HG02798 (cell line): ENCODE data around the gene NAGPA.
A peak's percentile ranks its signal among the peaks of the same experiment; 100 is the strongest.
"Not testable (repeated sequence)": the region's sequence is repeated elsewhere in the genome, so short reads cannot be mapped to it uniquely, and the experiment has no call there.

ENCODE experiments used
- ATAC-seq: cut with Tn5 transposase; IDR thresholded peaks from one replicate; pipeline ENCODE4 v1.9.1; 2021; ENCODE audit warnings: mild to moderate bottlenecking; ENCODE audit not compliant: unreplicated experiment, poor library complexity

NAGPA gene

DNA sequence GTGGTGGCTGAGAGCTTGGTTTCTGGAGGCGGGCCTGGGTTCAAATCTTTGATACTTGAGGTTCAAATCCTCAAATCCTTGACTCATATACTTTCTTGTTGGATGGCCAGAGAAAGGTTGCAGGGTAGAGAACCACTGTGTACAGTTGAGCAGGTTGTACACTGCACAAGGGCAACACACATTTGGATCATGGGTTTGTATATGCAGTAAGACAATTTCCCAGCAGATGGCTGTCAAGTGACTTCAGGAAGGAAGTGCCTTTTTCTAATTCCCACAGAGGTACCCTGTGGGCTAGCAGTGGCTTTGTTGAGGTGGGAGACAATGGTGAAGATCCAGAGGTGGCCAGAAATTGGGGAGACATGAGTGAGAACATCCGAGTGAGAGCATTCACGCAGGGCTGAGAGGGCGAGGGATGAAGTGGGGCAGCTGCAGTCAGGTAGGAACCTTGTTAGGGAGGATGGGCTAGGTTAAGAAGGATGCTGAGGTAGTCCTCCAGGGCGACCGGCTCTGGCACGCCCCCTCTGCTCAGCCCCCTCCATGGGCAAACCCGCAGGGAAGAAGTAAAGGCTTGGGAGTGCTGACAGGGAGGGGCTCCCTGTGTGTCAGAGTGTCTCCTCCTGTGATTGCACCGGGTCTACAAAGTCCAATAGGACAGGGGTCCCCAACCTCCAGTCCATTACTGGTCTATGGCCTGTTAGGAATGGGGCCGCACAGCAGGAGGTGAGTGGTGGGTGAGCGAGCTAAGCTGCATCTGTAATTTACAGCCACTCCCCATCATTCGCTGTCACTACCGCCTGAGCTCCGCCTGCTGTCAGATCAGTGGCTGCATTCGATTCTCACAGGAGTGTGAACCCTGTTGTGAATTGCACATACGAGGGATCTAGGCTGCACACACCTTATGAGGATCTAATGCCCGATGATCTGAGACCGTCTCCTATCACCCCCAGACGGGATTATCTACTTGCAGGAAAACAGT, 29.3 kb upstream of the NAGPA start:
- ATAC-seq = no peak

DNA sequence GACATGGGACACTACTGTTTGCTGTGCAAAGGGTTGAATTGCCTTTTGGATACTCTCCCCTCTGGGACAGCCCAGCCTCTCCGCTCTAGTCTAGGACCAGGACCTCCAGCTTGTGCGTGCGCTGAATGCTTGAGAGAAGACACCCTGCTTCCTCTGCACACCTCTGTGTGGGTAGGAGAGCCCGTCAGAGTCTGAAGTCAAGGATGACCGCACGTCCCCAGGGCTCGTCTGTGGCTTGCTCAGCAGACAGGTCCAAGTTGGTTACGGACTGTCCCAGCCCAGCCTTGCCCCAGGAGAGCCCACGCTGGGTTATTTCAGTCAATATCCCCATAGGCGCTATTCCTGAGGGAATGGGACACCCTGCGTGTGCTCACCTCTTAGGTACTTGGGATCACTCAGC, 28.3 kb upstream of the NAGPA start:
- peak; percentile 63 for ATAC-seq

DNA sequence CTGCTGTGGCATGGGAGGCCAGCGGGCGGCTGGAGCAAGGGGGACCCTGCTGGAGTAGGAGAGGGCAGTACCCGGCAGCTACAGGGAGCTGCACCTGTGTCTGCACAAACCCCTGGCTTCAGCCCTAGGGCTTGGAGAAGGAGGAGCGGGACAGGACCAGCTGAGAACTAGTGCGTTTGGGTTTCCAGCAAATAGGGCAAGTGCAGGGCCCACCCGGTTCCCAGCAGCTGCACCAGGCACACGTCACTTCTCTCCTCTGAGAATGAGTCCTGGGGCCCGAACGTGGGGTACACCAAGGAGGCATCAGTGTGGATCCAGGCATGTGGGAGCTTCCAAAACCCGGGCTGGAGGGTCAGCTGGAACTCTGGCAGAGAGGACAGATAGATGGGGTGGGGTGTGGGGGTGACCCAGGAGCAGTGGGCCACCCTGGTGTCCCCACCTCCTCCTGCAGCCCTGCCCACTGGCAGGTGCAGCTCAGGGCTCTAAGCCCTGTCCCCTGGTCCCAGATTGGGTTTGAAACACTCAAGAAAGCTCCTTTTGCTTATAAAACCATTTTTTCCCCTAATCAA, 26.4 kb upstream of the NAGPA start:
- ATAC-seq = no peak

DNA sequence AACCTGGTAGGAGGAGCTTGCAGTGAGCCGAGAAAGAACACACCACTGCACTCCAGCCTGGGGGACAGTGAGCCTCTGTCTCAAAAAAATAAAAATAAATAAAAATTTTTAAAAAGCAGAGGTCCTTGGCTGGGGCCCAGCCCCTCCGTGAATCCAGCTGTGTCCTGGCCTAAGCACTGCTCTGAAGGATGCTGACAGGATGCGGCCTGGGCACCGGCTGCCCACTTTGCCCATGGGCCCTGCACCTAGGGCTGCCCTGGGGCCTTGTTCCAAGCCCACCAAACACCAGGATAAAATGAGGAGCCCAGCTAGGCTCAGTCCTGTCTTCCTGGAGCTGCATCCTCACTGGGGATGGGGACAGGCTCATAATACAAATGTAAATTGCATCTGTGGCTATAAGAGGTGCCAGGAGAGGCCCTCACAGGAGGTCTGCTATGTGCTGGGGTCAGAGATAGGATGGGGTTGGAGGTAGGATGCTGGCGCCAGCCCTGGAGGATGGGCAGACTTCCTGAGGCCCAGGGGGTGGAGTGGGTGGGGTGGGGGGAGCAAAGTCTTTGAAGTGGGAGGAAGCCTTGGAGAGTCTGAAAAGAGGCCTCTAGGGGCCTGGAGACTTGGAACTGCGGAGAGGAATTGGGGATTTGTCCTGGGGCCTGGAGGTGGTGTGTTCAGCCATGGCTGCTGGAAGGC, 25.8 kb upstream of the NAGPA start:
- ATAC-seq = no peak

DNA sequence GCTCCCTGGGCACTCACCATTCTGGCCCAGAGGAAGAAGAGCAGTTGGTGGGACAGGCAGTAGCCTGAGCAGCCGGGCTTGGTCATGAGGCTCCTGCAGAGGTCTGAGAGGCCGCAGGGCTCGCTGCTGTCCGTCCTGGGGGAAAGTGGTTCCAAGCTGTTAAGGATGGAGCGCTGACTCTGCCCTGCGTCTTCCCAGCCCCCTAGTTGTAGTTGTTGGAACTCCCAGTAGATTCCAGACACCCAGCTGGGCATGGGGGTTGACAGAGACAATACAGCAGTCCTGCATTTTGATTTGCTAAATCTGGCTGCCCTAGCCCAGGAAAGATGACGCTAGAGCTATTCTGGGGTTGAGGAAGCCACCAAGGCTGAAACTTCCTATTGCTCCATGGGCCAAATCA, 24.7 kb upstream of the NAGPA start:
- ATAC-seq = no peak

DNA sequence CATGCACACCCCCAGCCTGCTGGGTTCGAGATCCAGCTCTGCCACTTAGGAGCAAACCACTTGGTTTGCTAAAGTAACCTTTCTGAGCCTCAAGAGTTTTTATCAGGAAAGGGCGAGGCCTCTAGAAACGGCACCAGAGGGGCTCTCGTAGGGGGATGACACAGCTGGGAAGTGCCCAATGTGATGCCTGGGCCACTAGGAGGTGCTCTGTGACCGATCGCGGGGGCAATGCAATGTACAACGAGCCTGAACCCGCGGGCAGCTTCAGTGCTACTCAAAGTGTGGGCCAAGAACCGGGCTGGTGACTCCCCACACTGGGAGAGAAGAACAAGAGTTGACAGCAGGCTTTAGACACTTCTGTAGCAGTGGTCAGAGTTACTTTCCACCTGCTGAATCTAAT, 22.6 kb upstream of the NAGPA start:
- peak; percentile 69 for ATAC-seq

DNA sequence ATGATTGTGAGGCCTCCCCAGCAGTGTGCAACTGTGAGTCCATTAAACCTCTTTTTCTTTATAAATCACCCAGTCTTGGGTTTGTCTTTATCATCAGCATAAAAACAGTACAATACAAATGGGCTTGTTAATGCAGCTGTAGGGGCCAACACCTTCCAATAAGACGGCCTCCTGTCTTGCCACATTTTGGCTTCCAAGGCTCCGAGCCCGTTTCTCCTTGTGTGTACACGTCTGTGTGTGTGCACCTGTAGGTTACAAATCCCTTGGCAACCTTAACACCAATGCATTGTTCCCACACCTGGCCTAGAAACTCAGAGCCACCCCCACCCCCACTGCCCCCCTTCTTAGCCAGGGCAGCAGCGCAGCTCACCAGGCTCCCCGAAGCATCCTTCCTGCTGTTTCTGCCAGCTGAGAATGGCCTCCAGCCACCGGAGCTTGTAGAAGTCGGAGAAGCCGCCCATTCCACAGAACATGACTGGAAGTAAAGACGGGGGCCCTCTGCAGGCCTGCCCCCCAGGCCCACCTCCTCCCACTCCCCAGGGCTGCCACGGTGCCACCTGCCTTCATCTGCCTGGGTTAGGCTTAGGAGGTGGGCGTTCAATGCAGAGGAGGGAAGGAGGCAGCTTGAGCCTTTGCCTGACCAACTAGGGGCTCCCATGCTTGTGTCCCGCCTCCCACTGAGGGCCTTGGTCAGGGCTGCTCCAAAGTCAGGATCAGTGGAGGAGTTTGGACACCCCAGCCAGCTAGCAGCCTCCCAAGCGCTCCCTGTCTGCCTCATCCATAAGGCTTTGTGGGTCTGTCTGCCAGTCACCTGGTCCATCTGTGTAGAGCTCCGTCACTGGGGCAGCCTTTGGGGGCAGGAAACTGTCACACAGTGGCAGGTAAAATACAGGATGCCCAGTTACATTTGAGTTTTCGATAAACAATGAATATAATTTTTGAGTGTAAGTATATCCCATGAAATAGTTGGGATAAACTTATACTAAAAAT, 21.4 kb upstream of the NAGPA start:
- no peak for ATAC-seq

DNA sequence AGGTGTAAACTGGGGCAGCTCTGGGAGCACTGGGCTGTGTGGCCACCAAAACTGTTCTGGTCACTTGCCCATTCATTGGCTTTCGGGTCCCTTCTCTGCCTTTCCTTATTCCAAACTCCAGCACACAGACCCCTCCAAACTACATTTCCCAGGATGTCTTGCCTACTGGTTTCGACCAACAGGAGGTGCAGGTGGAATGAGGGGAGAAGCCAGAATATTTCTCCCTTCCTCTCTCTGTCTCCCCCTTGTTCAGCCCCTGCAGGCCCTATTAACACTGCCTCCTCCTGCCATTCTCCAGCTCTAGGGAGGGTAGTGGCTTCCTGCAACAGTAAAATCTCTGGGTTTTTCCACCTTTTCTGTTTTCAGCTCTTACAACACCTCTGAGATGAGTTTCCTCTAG, 13.2 kb upstream of the NAGPA start:
- ATAC-seq = no peak

DNA sequence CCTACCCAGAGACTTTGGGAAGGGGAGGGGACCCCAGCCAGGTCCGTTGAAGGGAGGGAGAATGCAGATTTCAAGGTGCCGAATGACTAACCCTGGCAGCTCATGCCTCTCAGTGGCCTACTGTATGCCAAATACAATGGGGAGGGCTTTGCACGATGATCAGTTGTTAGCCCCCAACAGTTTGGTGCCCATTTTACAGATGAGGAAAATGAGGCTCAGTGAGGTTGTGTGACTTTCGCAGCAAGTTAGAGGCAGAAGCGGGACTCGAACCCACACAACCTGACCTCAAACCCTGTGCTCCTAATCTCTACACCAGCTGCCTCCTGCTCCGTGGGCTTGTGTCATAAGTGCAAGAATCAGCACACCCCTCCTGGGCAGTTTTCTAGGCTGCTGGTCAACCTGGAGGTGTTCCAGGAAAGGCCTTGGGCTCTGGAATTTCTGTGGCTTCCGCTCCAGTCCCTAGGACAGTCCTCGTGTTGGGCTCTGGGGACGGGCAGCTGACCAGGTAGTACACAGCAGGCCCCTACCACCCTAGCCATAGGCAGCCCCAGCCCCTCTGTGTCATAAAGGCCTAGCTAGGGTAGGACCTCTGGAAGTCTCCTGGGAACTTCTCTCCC, 11.9 kb upstream of the NAGPA start:
- ATAC-seq = no peak

DNA sequence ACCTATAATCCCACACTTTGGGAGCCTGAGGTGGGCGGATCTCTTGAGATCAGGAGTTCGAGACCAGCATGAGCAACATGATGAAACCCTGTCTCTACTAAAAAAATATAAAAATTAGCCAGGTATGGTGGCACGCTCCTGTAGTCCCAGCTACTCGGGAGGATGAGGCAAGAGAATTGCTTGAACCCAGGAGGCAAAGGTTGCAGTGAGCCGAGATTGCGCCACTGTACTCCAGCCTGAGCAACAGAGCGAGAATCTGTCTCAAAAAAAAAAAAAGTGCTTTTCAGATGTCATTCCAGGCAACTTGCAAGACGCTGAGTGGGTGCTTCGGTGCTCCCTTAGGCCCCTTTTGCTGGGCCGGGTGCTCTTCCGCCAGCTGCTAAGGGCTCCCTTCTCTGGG, 10.8 kb upstream of the NAGPA start:
- not testable (repeated sequence) for ATAC-seq

DNA sequence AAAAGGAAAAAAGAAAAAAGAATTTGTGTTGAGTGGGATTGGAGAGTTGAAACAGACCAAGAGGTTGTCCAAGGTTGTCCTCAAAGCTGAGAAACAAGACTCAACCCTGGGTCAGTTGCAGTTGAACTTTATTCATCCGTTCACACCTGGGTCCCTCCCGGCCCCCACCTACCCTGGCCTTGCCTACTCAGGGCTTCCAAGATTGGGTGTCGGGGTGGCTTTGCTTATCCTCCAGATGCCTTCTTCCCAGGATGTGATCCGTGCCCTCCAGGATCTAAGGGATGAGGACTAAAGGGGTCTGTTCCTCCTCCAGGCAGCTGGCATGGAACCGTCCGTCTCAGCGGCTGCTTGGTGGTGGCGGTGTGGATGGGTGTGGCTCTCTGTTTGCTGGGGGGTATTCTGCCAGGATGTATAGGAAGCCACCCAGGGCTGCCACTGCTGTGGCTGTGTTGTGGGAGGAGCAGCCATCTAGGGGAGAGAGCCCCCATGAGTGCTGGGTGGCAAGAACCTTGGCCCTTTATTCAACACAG, 10.3 kb upstream of the NAGPA start:
- no peak for ATAC-seq

DNA sequence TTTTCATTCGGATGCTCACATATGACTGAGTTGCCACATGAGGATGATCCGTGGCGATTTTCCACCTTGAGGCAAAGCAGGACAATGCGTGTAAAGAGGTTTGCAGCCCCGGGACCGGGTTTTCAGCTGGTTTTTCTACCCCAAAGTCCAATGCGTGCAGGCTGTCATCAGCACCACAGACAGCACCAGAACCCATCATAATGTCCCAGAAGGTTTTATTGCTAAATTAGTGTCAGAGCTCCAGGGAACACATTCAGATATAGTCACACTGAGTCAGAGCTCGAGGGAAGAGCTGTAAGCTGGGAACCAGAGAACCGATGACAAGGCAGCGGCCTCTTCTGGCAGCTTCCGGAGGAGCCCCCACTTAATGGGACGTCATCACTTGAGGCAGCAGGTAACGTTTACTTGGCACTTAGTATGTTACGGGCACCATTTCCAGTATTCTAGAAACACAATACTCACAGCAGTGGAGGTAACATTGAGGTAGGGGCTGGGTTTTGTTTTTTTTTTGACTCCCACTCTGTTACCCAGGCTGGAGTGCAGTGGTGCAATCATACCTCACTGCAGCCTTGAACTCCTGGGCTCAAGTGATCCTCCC, 8.9 kb upstream of the NAGPA start:
- ATAC-seq = no peak

DNA sequence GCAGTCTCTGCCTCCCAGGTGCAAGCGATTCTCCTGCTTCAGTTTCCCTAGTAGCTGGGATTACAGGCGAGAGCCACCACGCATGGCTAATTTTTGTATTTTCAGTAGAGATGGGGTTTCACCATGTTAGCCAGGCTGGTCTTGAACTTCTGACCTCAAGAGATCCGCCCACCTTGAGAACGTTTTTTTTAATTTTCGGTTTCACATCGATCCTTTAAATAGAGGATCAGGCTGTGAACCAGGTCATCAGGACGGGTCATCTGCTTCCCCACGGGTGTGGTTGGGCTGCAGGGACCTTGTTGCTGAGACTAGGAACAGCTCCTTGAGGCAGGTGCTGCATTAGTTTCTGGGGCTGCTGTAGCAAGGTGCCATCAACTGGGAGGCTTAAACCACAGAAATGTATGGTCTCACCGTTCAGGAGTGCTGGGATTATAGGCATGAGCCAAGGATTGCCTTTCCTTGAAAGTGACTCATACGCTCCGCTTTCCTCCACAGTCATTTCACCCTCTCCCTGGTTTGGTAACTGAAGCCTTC, 7.9 kb upstream of the NAGPA start:
- peak; percentile 73 for ATAC-seq

DNA sequence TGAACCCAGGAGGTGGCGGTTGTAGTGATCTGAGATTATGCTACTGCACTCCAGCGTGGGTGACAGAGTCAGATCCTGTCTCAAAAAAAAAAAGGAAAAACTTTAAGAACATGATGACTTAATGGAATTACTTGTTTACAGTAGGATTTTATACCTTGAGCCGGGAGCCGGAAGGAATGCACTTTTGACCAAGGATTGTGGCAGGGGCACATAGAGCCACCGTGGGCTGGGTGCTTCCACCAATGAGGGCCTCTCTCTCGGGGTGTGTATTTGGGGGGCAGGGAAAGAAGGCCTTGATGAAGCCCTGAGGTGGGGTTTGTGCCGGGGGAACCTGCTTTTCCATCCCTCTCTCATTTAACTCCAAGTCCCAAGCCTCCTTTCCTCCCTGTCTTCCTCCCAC, 6.7 kb upstream of the NAGPA start:
- no peak for ATAC-seq

DNA sequence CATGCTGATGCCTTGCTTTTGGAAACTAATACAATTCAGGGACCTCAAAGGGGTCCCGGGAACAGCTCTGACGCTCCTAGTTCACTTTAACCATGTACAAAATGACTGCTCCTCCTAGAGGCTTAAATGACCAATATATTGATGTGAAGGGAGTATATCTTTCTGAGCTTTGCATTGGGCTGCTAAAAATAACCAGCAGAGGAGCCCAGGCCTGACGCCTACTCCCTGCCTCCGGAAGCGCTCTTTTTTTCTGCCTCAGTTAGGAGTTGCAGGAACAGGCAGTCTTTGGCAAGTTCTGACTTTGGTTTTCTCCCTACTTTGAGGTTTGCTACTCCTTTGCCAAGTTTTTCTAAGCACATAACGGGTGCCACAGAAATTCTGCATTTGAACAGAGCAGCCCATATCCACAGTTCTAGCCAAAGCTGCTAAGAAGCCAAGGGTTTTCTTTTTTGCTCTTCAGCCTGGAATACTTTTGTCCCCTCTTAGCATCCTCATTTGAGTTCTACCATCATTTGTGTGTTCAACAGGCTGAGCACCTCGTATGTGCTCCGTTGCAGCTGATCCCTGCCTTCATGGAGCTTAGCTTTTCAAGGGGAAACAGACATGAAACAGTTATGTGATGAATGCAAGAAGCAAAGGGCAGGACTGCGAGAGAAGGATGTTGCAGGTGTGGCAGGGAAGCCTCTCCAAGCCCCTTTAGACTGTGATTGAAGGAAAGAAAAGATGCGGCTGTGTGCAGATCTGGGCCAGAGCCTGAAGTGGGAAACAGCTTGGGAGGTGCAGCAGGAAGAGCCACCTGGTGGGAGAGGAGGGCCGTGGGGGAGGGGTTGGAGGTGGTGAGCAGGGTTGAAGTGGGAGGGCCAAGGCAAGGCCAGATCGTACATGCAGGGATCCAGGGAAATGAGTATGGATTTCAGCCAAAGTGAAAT, 2.8 kb upstream of the NAGPA start:
- no peak for ATAC-seq

DNA sequence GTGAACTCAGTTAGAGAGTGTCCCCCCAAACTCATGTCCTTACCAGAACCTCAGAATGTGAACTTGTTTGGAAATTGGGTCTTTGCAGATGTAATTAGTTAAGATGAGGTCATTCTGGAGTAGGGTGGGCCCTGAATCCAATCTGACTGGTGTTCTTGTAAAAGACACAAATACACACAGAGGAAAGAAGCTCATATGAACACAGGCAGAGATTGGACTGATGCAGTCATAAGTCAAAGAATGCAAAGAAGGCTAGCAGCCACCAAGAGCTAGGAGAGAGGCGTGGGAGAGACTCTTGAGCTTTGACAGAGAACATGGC, 2.1 kb upstream of the NAGPA start:
- no peak for ATAC-seq

DNA sequence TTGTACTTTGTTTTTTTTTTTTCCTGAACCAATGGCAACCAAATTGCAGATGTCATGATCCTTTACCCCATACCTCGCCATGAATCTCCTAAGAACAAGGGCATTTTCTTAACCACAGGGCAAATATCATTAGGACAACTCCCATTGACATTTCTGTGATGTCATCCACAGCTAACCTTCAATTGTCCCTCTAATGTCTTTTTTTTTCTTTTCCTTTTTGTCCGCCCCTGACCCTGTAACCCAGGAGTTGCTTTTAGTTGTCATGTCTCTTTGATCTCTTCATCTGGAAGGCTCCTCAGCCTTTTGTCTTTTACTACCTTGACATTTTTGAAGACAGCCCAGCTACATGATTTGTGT, 410 bp upstream of the NAGPA start:
- ATAC-seq = no peak

DNA sequence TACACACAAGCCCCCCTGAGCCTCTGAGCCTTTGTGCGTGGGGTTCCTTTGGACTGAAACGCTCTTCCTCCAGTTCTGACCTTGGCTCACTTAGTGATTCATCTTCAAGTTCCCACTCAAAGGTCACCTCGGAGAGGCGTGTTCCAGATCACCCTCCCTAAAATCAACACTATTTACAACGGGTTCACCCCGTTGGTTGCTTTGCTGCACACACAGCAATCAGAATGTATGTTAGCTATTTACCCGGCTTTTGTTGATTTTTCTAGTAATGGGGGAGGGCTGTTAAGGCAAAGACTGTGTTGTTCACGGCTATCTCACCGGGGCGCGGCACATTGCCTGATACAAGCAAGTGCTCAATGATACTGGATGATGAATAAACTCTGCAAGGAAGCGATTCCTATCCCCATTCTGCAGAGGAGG, 977 bp downstream of the NAGPA start:
- ATAC-seq = no peak
